Ovary (tissue), 9 donors: ENCODE data around the gene NT5C1A. TPM values are rescaled to one million over a fixed set of nuclear protein-coding genes. Genes with fewer than 3 reads are reported as not detected.

Experiments
- DNase-seq, 5 donors: peaks; one replicate each; pipeline ENCODE4 v3.0.0-alpha.2; 2019 to 2020
- H3K27ac ChIP-seq, 2 donors: fragments of 200-600 bp; one replicate each; pipeline versions ENCODE4 v1.5.1 to v1.8.0; 2019 to 2022
- H3K27me3 ChIP-seq: fragments of 200-600 bp; one replicate; pipeline ENCODE4 v1.8.0; 2022
- H3K36me3 ChIP-seq: fragments of 200-600 bp; sonication (generic); one replicate; pipeline ENCODE4 v1.5.1; 2019
- H3K4me1 ChIP-seq: one replicate; pipeline ENCODE4 v1.8.1; 2013; ENCODE audit warnings: mild to moderate bottlenecking, moderate library complexity; ENCODE audit not compliant: insufficient read depth
- H3K4me3 ChIP-seq: fragments of 200-600 bp; sonication (generic); one replicate; pipeline ENCODE4 v1.5.1; 2017
- H3K9me3 ChIP-seq, 2 donors: fragments of 200-600 bp in 1 of 2; sonication (generic) in 1 of 2; one replicate each; pipeline versions ENCODE4 v1.5.1 to v1.8.1; 2013 to 2019; ENCODE audit warnings: mild to moderate bottlenecking in 1 of 2, moderate library complexity in 1 of 2
- EP300 ChIP-seq: sonication (generic); formaldehyde crosslinking; IDR thresholded peaks from one replicate; pipeline ENCODE4 v1.6.1; 2017; ENCODE audit warnings: antibody characterized with exemption
- POLR2A ChIP-seq: fragments of 450-650 bp; IDR thresholded peaks from one replicate; pipeline ENCODE4 v1.6.1; 2017; ENCODE audit warnings: antibody characterized with exemption, mild to moderate bottlenecking, moderate library complexity
- WGBS, 3 donors: extraction: QIAGEN DNeasy Blood & Tissue Kit in 1 of 3; methylation state at CpG; one replicate each; pipeline versions ENCODE4 v1.1.5 to v1.1.7; 2013 to 2017; 5-methylcytosine and 5-hydroxymethylcytosine counted together
- intact Hi-C, 4 donors: fragments of 100-400 bp; cut with DNase I; formaldehyde crosslinking; loops; one replicate each; pipeline versions ENCODE4 v1.11.0 to v1.15.1; 2022 to 2023
- polyA plus RNA-seq, 2 donors: library from polyadenylated mRNA; stranded (reverse); fragments of 200-250 nt in 1 of 2; fragments of 350-450 nt in 1 of 2; fragmentation: Illumina TruSeq in 1 of 2; extraction: RNeasy Lipid Tissue Mini Kit (QIAGEN cat#74804) in 1 of 2; gene quantifications; one replicate each; pipeline ENCODE4 v1.2.3, GENCODE V29; 2013 to 2014
- total RNA-seq, 7 donors: library from RNA; depleted of rRNA in 2 of 7; stranded (reverse); fragments of >200 nt in 2 of 7; fragmentation: NEBNext Ultra II Directional in 3 of 7; extraction: Animal tissue kit (Norgen Biotek cat#: 25700) in 3 of 7; gene quantifications; one replicate each; pipeline versions ENCODE4 v1.1.0 to v1.2.4, GENCODE V29; 2016 to 2023
- TF ChIP-seq, protein P1 (sequence below), 3 donors: fragments of 450-650 bp in 2 of 3; fragments of 200-600 bp in 1 of 3; IDR thresholded peaks; one replicate each; pipeline versions ENCODE4 v1.5.1 to v1.8.0; 2016 to 2022; ENCODE audit warnings: antibody characterized with exemption in 3 of 3, mild to moderate bottlenecking in 1 of 3
- donor health status: DM: no; HTN: no; CAD: no; lungs with moderate emphysema.
- donor health status: DM: no; HTN: no; CAD: no.
- donor health status: Bipolar disorder and iron deficiency.
- donor health status: DM: yes; HTN: yes; CAD: no.
- donor health status: DM: no; HTN: no; CAD: no.
- donor health status: DM: yes; HTN: yes; CAD: no.

NT5C1A gene
- total and polyA plus RNA-seq, 9 donors, result 0.15 to 2.4 (median 1.5) TPM; not detected in 2

DNA sequence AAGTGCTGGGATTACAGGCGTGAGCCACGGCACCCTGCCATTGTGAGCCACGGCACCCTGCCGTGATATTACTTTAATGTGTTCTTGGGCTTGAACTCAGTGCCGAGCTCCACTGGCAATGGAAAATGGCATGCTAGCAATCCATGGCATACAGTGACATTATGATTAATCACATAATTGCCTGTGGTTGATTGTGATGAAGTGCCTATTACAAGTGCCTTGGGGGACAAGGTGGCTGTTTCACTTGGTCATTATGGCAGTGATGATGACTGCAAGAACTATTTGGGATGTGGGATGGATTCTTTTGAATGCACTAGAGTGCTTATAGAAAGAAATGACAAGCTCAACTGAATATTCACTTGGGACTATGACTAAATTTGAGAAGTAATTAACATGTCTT is 41.6 kb upstream of the NT5C1A start:
- WGBS, 3 donors, result 95 to 98% (median 96%) methylated on average over 5 of the region's 5 CpGs
- Histone ChIP-seq H3K36me3 (no peaks in the 10 kb centered on the region), H3K4me3 (no peak overlapping the region), H3K27me3 (no peaks in the 10 kb centered on the region), H3K9me3 (no peaks in the 10 kb centered on the region), H3K27ac (no peak overlapping the region), H3K4me1 (no peaks in the 10 kb centered on the region)
- intact Hi-C loops, result loop anchor here in 2 of 4 donors (10.0 kb wide), 2 partner anchors 49 to 109 kb away; no protein-coding TSS in a partner anchor
- no peak for DNase-seq
- TF ChIP-seq, protein P1, sequence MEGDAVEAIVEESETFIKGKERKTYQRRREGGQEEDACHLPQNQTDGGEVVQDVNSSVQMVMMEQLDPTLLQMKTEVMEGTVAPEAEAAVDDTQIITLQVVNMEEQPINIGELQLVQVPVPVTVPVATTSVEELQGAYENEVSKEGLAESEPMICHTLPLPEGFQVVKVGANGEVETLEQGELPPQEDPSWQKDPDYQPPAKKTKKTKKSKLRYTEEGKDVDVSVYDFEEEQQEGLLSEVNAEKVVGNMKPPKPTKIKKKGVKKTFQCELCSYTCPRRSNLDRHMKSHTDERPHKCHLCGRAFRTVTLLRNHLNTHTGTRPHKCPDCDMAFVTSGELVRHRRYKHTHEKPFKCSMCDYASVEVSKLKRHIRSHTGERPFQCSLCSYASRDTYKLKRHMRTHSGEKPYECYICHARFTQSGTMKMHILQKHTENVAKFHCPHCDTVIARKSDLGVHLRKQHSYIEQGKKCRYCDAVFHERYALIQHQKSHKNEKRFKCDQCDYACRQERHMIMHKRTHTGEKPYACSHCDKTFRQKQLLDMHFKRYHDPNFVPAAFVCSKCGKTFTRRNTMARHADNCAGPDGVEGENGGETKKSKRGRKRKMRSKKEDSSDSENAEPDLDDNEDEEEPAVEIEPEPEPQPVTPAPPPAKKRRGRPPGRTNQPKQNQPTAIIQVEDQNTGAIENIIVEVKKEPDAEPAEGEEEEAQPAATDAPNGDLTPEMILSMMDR (IDR thresholded peaks at IDR 0.05), result no peak
- no peak for TF ChIP-seq EP300
- no peak for TF ChIP-seq POLR2A

DNA sequence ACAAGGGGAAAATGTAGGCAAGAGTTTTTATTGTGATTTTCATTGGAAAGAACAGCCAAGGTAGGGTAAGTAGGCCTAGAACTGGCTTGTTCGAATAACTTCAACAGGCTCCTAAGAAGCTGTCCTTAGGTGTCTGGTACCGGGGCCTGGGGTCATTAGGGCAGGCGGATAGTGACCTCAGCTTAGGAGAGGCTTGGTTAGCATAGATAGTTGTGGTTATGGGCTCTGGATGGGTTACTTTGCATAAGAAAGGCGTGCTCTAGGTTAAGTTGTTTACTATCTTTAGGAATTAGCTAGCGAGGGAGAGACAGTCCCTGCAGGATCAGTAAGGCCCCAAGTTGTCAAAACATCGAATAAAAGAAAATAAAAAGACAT is 40.0 kb upstream of the NT5C1A start:
- 73 to 76% (median 74%) methylated on average over 6 of the region's 6 CpGs for WGBS, 3 donors
- no peaks in the 10 kb centered on the region for H3K9me3 ChIP-seq
- no peaks in the 10 kb centered on the region for H3K27me3 ChIP-seq
- no peak for DNase-seq
- H3K36me3 ChIP-seq, result no peaks in the 10 kb centered on the region
- TF ChIP-seq, protein P1 (IDR thresholded peaks at IDR 0.05), result no peak
- TF ChIP-seq POLR2A (no peak), EP300 (no peak)
- H3K27ac ChIP-seq, result no peak overlapping the region
- H3K4me3 ChIP-seq, result no peak overlapping the region
- intact Hi-C loops, result loop anchor here in 2 of 4 donors (10.0 kb wide), 2 partner anchors 47 to 107 kb away; no protein-coding TSS in a partner anchor
- H3K4me1 ChIP-seq, result no peaks in the 10 kb centered on the region

DNA sequence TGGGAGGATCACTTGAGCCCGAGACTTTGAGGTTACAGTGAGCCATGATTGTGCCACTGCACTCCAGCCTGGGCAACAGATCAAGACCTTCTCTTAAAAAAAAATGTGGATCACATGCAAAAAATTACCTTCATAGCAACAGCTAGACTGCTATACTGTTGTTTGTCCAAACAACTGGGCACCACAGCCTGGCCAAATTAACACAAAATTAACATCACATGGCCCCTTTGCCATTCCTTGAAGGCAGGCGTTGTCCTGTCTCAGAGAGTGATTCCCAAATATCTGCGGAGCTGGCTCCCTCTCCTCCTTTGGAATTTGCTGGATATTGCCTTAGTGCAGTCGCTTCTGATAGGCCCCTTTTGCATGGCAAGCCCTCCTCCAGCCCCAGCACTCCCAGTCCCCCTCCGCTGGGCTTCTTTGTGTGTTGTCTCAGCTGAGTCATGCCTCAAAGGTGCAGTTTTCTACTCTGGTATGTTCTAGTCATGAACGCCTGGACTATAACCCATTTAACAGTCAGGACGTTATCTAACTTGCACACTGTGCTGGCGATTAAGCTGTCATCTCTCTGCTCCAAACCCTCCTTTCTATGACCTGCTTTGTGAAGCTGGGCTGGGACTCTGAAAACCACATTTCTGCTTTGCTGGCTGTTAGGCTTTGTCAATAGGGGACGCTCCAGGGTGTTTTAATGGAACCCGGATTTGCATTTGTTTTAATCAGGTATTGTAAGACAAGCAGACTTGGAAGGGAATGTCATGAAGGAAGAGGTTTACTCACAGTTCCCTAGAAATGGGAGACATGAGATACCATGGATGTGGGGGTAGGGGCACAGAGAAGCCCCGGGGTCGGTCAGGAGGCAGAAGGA is 39.4 kb upstream of the NT5C1A start:
- H3K4me3 ChIP-seq, result no peak overlapping the region
- 74 to 81% (median 76%) methylated on average over 12 of the region's 12 CpGs for WGBS, 3 donors
- no peak for DNase-seq
- no peaks in the 10 kb centered on the region for H3K36me3 ChIP-seq
- no peaks in the 10 kb centered on the region for H3K27me3 ChIP-seq
- H3K9me3 ChIP-seq, result no peaks in the 10 kb centered on the region
- no peak overlapping the region for H3K27ac ChIP-seq
- intact Hi-C loops, result loop anchor here in 2 of 4 donors (10.0 kb wide), 2 partner anchors 47 to 107 kb away; no protein-coding TSS in a partner anchor
- H3K4me1 ChIP-seq, result no peaks in the 10 kb centered on the region
- TF ChIP-seq, protein P1 (IDR thresholded peaks at IDR 0.05), result no peak
- TF ChIP-seq EP300, result no peak
- TF ChIP-seq POLR2A, result no peak

DNA sequence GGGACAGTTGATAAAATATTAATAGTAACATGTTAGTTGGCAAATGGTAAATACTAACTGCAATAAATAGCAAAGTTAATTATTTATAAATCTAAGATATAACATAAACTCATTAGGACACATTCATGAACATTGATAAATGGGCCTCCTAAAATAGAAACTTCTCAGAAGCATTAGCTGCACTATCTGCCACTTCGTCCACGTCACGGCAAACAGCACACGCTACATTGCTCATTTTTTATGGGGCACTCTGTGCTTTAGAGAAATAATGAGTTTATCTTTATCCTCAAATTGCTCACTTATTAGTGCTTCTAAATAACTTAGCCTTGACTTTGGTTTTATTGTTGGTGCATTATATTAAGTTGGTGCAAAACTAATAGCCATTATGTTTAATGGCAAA is 35.6 kb upstream of the NT5C1A start:
- TF ChIP-seq EP300 (no peak), POLR2A (no peak)
- TF ChIP-seq, protein P1 (IDR thresholded peaks at IDR 0.05), result no peak
- Histone ChIP-seq H3K4me3 (no peak overlapping the region), H3K9me3 (no peaks in the 10 kb centered on the region), H3K4me1 (no peaks in the 10 kb centered on the region), H3K27ac (no peak overlapping the region), H3K36me3 (no peaks in the 10 kb centered on the region), H3K27me3 (no peaks in the 10 kb centered on the region)
- WGBS, 3 donors, result 83 to 89% (median 86%) methylated on average over 4 of the region's 4 CpGs
- no peak for DNase-seq
- intact Hi-C loops, result no loop called here
